H1 (cell line): ENCODE measurements around the gene SH2B3. TPM values are rescaled to one million over a fixed set of nuclear protein-coding genes. Genes with fewer than 3 reads are reported as not detected.

Experiments
- CHD7 ChIP-seq: fragments of 300-600 bp; sonication (generic); IDR thresholded peaks from 2 replicates; pipeline ENCODE4 v1.7.1; 2012; ENCODE audit warnings: low read length, moderate library complexity, mild to moderate bottlenecking, inconsistent platforms; ENCODE audit not compliant: insufficient replicate concordance
- CTBP2 ChIP-seq: IDR thresholded peaks from 2 replicates; pipeline ENCODE4 v1.7.0; 2011; ENCODE audit warnings: borderline replicate concordance, mild to moderate bottlenecking, moderate library complexity, mixed read lengths, low read length; ENCODE audit not compliant: insufficient read depth, insufficient read length
- CTCF ChIP-seq, 3 experiments: IDR thresholded peaks; 1 replicate in 2 of 3; 2 replicates in 1 of 3; pipeline versions ENCODE4 v1.5.1 to v1.6.1; 2011; ENCODE audit warnings: low read length in 3 of 3, mild to moderate bottlenecking in 3 of 3, inconsistent platforms in 2 of 3, low read depth in 1 of 3, moderate library complexity in 1 of 3; ENCODE audit not compliant: insufficient read depth in 1 of 3; ENCODE audit errors: control extremely low read depth in 1 of 3
- EZH2 ChIP-seq: fragments of 200-600 bp; sonication (generic); IDR thresholded peaks from 2 replicates; pipeline ENCODE4 v1.7.1; 2012; ENCODE audit warnings: low read depth, mild to moderate bottlenecking, moderate library complexity, low read length, inconsistent platforms; ENCODE audit not compliant: severe bottlenecking
- KDM1A ChIP-seq: fragments of 200-600, 300-600 bp; sonication (generic); IDR thresholded peaks from 2 replicates; pipeline ENCODE4 v1.7.1; 2016; ENCODE audit warnings: mild to moderate bottlenecking, low read length, borderline replicate concordance
- KDM5A ChIP-seq: fragments of 200-600 bp; IDR thresholded peaks from 2 replicates; pipeline ENCODE4 v1.7.1; 2012; ENCODE audit warnings: mild to moderate bottlenecking, low read length, inconsistent platforms, mixed read lengths
- POLR2AphosphoS5 ChIP-seq: IDR thresholded peaks from 2 replicates; pipeline ENCODE4 v1.6.1; 2011; ENCODE audit warnings: low read depth, low read length
- TCF12 ChIP-seq: IDR thresholded peaks from 2 replicates; pipeline ENCODE4 v1.6.1; 2011; ENCODE audit warnings: low read depth, mild to moderate bottlenecking, low read length
- polyA plus RNA-seq, 7 experiments: library from polyadenylated mRNA; depleted of rRNA in 3 of 7; stranded (reverse) in 5 of 7; unstranded in 2 of 7; fragments of >200 nt in 5 of 7; fragments of 200-250 nt in 2 of 7; gene quantifications; 1 replicate in 5 of 7; 2 replicates in 1 of 7; 4 replicates in 1 of 7; pipeline versions ENCODE4 v1.2.1 to v1.2.3, GENCODE V29; 2011 to 2013; ENCODE audit warnings: missing spikeins in 2 of 7, mixed read lengths in 2 of 7
- total RNA-seq: library from RNA; stranded (reverse); fragmentation: NEBNext Ultra II Directional; extraction: Animal tissue kit (Norgen Biotek cat#: 25700); gene quantifications from 2 replicates; pipeline ENCODE4 v1.2.1, GENCODE V29; 2021

Gene SH2B3
- total and polyA plus RNA-seq, 2 of the 8 experiments (the other 6 are each of a cell fraction or from before 2014, with no cell fraction given) = 20.8 to 34.1 TPM

GRCh38 chr12:111393700-111394300 is 11.9 kb upstream of the SH2B3 start (continued):
- TF ChIP-seq CTCF (IDR thresholded peaks at IDR 0.05; ENCODE audit: control extremely low read depth in 1 of 3, insufficient read depth in 1 of 3, low read depth in 1 of 3, low read length in 3 of 3) (no peak), EZH2 (no peak), KDM1A (no peak), POLR2AphosphoS5 (no peak), CTBP2 (no peak), TCF12 (no peak), KDM5A (no peak), CHD7 (no peak)
